Esophagus muscularis mucosa (tissue), 4 donors: Measurements from ENCODE around the gene MAP3K10. TPM values are rescaled to one million over a fixed set of nuclear protein-coding genes. Genes with fewer than 3 reads are reported as not detected.

ENCODE experiments used
- DNase-seq: peaks from one replicate; pipeline ENCODE4 v3.0.0-alpha.2; 2017; ENCODE audit errors: extremely low spot score
- H3K27ac ChIP-seq, 4 donors: fragments of 200-600 bp; sonication (generic); replicated peaks in 1 of 4; 1 replicate in 3 of 4; 2 replicates in 1 of 4; pipeline ENCODE4 v1.5.1; 2016 to 2019; ENCODE audit warnings: mild to moderate bottlenecking in 1 of 4
- H3K27me3 ChIP-seq, 4 donors: fragments of 200-600 bp; sonication (generic); one replicate each; pipeline versions ENCODE4 v1.5.1 to v1.6.0; 2016 to 2019
- H3K36me3 ChIP-seq, 4 donors: fragments of 200-600 bp; sonication (generic); one replicate each; pipeline ENCODE4 v1.5.1; 2016 to 2019
- H3K4me1 ChIP-seq, 4 donors: fragments of 200-600 bp; sonication (generic); one replicate each; pipeline ENCODE4 v1.5.1; 2016 to 2019
- H3K4me3 ChIP-seq, 4 donors: fragments of 200-600 bp; sonication (generic); 1 replicate in 2 of 4; 2 replicates in 2 of 4; pipeline ENCODE4 v1.5.1; 2016 to 2019; ENCODE audit warnings: mild to moderate bottlenecking in 4 of 4, moderate library complexity in 1 of 4
- H3K9me3 ChIP-seq, 4 donors: fragments of 200-600 bp; sonication (generic); 1 replicate in 3 of 4; 2 replicates in 1 of 4; pipeline ENCODE4 v1.5.1; 2016 to 2019
- CTCF ChIP-seq, 3 experiments: fragments of 200-600 bp in 2 of 3; fragments of 450-650 bp in 1 of 3; sonication (generic) in 2 of 3; IDR thresholded peaks; one replicate each; pipeline ENCODE4 v1.5.1; 2017 to 2019; ENCODE audit warnings: antibody characterized with exemption in 3 of 3, mild to moderate bottlenecking in 2 of 3, moderate library complexity in 1 of 3
- EP300 ChIP-seq: sonication (generic); formaldehyde crosslinking; IDR thresholded peaks from one replicate; pipeline ENCODE4 v1.6.1; 2017; ENCODE audit warnings: antibody characterized with exemption
- POLR2A ChIP-seq: fragments of 450-650 bp; IDR thresholded peaks from one replicate; pipeline ENCODE4 v1.6.1; 2017; ENCODE audit warnings: antibody characterized with exemption, moderate library complexity, mild to moderate bottlenecking, low read depth
- POLR2AphosphoS5 ChIP-seq, 2 donors: sonication (generic); formaldehyde crosslinking; IDR thresholded peaks; one replicate each; pipeline ENCODE4 v1.6.1; 2017; ENCODE audit warnings: antibody characterized with exemption in 2 of 2
- WGBS: methylation state at CpG from one replicate; pipeline ENCODE4 v1.1.5; 2018; 5-methylcytosine and 5-hydroxymethylcytosine counted together
- intact Hi-C: fragments of 100-400 bp; cut with DNase I; formaldehyde crosslinking; loops from one replicate; pipeline ENCODE4 v1.15.1; 2023
- total RNA-seq, 4 donors: library from RNA; depleted of rRNA; stranded (reverse); fragments of >200 nt; gene quantifications; one replicate each; pipeline versions ENCODE4 v1.1.0 to v1.2.1, GENCODE V29; 2016

The MAP3K10 gene
- 10 to 100 TPM; 10.1 to 25.9 (median 20.8) TPM for total RNA-seq

GRCh38 chr19:40190891-40191835 is at the start of gene MAP3K10:
MAP3K10 (plus strand) TSS chr19:40191426; CDS start chr19:40192032, 606 bp downstream.
- no peaks in the 10 kb centered on the region for H3K9me3 ChIP-seq
- DNase-seq: peak; percentile 94
- intact Hi-C loops: no loop called here
- no CpG with 5 or more reads among the region's 116 CpGs for WGBS
- no peaks in the 10 kb centered on the region for H3K36me3 ChIP-seq
- TF ChIP-seq CTCF (IDR thresholded peaks at IDR 0.05) (no peak), POLR2A (no peak), POLR2AphosphoS5 (IDR thresholded peaks at IDR 0.05) (peak; percentile 56 to 59), EP300 (no peak)
- peaks cover 14 to 42% (median 31%) of the 10 kb centered on the region in 4 donors for H3K4me1 ChIP-seq
- peak within 1 kb of the TSS; percentile 76 to 99 (median 92) for H3K4me3 ChIP-seq
- peak within 1 kb of the TSS; percentile 94 to 99 (median 98) for H3K27ac ChIP-seq
- H3K27me3 ChIP-seq: no peaks in the 10 kb centered on the region

GRCh38 chr19:40141551-40141950 is 49.7 kb upstream of the MAP3K10 start:
- DNase-seq: peak; percentile 14
- Histone ChIP-seq H3K27me3 (peaks cover 0 to 35% (median 0%) of the 10 kb centered on the region in 4 donors), H3K27ac (no peak overlapping the region), H3K36me3 (no peaks in the 10 kb centered on the region), H3K4me1 (peaks cover 0 to 5% (median 0%) of the 10 kb centered on the region in 4 donors), H3K4me3 (no peak overlapping the region), H3K9me3 (peaks cover 0 to 7% (median 1%) of the 10 kb centered on the region in 4 donors)
- no peak for TF ChIP-seq POLR2AphosphoS5 (IDR thresholded peaks at IDR 0.05)
- no peak for TF ChIP-seq POLR2A
- no peak for TF ChIP-seq EP300
- no peak for TF ChIP-seq CTCF (IDR thresholded peaks at IDR 0.05)
- intact Hi-C loops: no loop called here
- WGBS: 80% methylated on average over 3 of the region's 3 CpGs

- no peak for TF ChIP-seq EP300
- TF ChIP-seq CTCF (IDR thresholded peaks at IDR 0.05): no peak
- TF ChIP-seq POLR2AphosphoS5 (IDR thresholded peaks at IDR 0.05): no peak
- no peak for TF ChIP-seq POLR2A
- Histone ChIP-seq H3K36me3 (no peaks in the 10 kb centered on the region), H3K27ac (no peak overlapping the region), H3K9me3 (peaks cover 0 to 3% (median under 1%) of the 10 kb centered on the region in 4 donors), H3K4me1 (peaks cover 0 to 5% (median 2%) of the 10 kb centered on the region in 4 donors), H3K4me3 (no peak overlapping the region), H3K27me3 (peaks cover 0 to 36% (median 0%) of the 10 kb centered on the region in 4 donors)
- no peak for DNase-seq
- intact Hi-C loops: no loop called here
- whole genome bisulfite sequencing: 43% methylated on average over 5 of the region's 5 CpGs
Measured at GRCh38 chr19:40143612-40144011, 47.6 kb upstream of the MAP3K10 start.

GRCh38 chr19:40144151-40144550 is 47.1 kb upstream of the MAP3K10 start:
- no peak overlapping the region for H3K27ac ChIP-seq
- no peaks in the 10 kb centered on the region for H3K36me3 ChIP-seq
- no peak overlapping the region for H3K4me3 ChIP-seq
- intact Hi-C loops: no loop called here
- peak; percentile 10 for DNase-seq
- TF ChIP-seq POLR2A (no peak), POLR2AphosphoS5 (IDR thresholded peaks at IDR 0.05) (no peak), CTCF (IDR thresholded peaks at IDR 0.05) (no peak), EP300 (no peak)
- WGBS: 23% methylated on average over 5 of the region's 5 CpGs
- H3K9me3 ChIP-seq: no peaks in the 10 kb centered on the region
- peaks cover 0 to 5% (median 2%) of the 10 kb centered on the region in 4 donors for H3K4me1 ChIP-seq
- H3K27me3 ChIP-seq: peaks cover 0 to 42% (median 0%) of the 10 kb centered on the region in 4 donors
